HFFc6 (cell line): ENCODE measurements around the gene MFAP1. TPM values are rescaled to one million over a fixed set of nuclear protein-coding genes. Genes with fewer than 3 reads are reported as not detected.
A peak's percentile ranks its signal among the peaks of the same experiment; 100 is the strongest.

Experiments used
- DNase-seq: peaks from one replicate; pipeline ENCODE4 v3.0.0-alpha.2; 2018
- H3K27ac Mint-ChIP-seq: 2 replicates; pipeline ENCODE4 v1.8.0; 2020; ENCODE audit warnings: mild to moderate bottlenecking, mixed read lengths
- H3K27me3 Mint-ChIP-seq: 2 replicates; pipeline ENCODE4 v1.8.0; 2021; ENCODE audit warnings: mild to moderate bottlenecking, moderate library complexity, mixed read lengths; ENCODE audit not compliant: insufficient read depth
- H3K36me3 Mint-ChIP-seq: 2 replicates; pipeline ENCODE4 v1.8.0; 2021; ENCODE audit warnings: low read depth, mixed read lengths
- H3K4me1 Mint-ChIP-seq: 2 replicates; pipeline ENCODE4 v1.8.0; 2020; ENCODE audit warnings: low read depth, mixed read lengths
- H3K4me3 Mint-ChIP-seq: 2 replicates; pipeline ENCODE4 v1.8.0; 2020; ENCODE audit warnings: mild to moderate bottlenecking, moderate library complexity, mixed read lengths
- H3K9me3 Mint-ChIP-seq: 2 replicates; pipeline ENCODE4 v1.8.0; 2020; ENCODE audit warnings: mild to moderate bottlenecking, mixed read lengths
- CTCF ChIP-seq: fragments of 200-600 bp; sonication (generic); IDR thresholded peaks from 2 replicates; pipeline ENCODE4 v1.5.0; 2021; ENCODE audit warnings: antibody characterized with exemption, mild to moderate bottlenecking
- total RNA-seq, 6 experiments: library from RNA; stranded (reverse); fragmentation: NEBNext Ultra II Directional; extraction: Animal tissue kit (Norgen Biotek cat#: 25700); gene quantifications; 2 replicates in 1 of 6; 3 replicates in 5 of 6; pipeline ENCODE4 v1.2.3, GENCODE V29; 2021

MFAP1 gene
- total RNA-seq, 6 experiments from 2014 or later, result 25.3 to 30.4 (median 27.3) TPM

DNA sequence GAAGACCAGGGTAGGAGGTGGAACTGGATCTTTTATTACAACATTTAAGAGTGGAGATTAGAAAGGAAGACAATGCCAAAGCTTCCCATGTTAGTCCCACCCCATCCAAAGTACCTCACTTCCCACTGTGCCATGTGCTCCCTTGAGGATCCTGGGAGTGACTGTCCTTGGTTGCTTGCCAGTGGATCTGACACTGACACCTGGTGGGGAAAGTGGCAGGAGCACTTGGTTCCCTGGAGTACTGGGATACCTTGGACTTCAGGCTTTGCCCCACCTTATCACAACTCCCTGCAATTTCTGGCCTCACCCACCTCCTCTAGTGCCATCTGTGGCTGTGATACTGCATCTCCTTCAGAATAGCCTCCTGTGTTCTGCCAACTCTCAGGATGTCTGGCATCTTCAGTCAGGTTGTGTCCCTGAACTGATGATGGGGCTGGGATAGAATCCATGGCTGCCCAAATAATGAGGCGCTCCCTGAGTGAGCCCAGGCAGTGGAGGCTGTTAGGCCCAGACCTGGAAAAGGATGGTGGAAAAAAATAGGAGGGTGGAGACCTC lies 49.0 kb downstream of the MFAP1 start:
- Mint-ChIP-seq H3K9me3 (no peaks in the 10 kb centered on the region), H3K4me1 (peaks cover 15% of the 10 kb centered on the region), H3K4me3 (no peak overlapping the region), H3K27me3 (no peaks in the 10 kb centered on the region), H3K36me3 (peaks cover 16% of the 10 kb centered on the region; the same call in 1 of the 2 replicates), H3K27ac (peak overlapping the region; percentile 33; the same call in 1 of the 2 replicates)
- peak; percentile 74 for TF ChIP-seq CTCF
- peak; percentile 72 for DNase-seq

DNA sequence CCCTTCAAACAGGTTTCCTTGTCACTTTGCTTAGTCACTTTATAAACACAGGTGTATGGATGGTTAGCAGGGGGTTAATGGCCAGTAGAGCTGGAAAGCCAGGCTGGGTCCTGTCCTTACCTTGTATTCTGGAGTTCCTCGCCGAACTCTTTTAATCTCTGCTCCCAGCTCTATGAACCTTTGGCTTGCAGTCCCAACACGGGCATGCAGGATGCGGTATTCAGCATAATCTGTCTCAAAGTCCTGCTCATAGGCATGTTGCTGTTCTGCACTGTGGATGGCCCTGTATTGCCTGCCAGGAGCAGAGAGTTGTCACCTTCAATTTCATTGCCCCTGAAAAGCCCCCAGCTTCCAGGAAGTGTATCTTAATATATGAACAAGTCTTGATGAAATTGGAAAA lies 50.4 kb downstream of the MFAP1 start:
- peaks cover 24% of the 10 kb centered on the region; the same call in 1 of the 2 replicates for H3K36me3 Mint-ChIP-seq
- peaks cover 15% of the 10 kb centered on the region for H3K4me1 Mint-ChIP-seq
- no peaks in the 10 kb centered on the region for H3K27me3 Mint-ChIP-seq
- no peak overlapping the region for H3K4me3 Mint-ChIP-seq
- TF ChIP-seq CTCF, result no peak
- no peaks in the 10 kb centered on the region for H3K9me3 Mint-ChIP-seq
- no peak for DNase-seq
- H3K27ac Mint-ChIP-seq, result no peak overlapping the region

- Mint-ChIP-seq H3K4me3 (no peak overlapping the region), H3K36me3 (peaks cover 24% of the 10 kb centered on the region; the same call in 1 of the 2 replicates), H3K27ac (no peak overlapping the region), H3K4me1 (peaks cover 13% of the 10 kb centered on the region), H3K9me3 (no peaks in the 10 kb centered on the region), H3K27me3 (no peaks in the 10 kb centered on the region)
- TF ChIP-seq CTCF, result no peak
- DNase-seq, result no peak
Observed at GRCh38 chr15:43772624-43773023, 51.9 kb downstream of the MFAP1 start.

DNA sequence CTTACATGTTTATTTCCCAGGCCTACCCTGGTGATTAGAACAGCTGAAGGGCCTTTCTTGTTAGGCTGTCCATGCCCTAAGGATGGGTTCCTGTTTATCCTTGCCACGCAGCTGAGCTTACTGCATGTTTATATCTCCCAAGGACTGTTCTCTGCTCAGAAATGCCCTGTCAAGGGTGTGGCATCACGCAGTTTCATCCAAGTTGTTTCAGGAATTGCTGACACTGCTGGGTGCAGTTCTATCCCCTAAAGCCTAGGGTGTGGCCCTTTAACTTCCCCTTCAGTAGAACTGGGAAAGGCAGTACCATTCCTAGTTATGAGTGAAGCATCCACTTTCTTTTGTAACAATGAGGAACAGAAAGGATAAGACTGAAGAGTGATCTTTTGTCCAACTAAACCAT lies 52.7 kb downstream of the MFAP1 start:
- no peak overlapping the region for H3K27ac Mint-ChIP-seq
- no peaks in the 10 kb centered on the region for H3K27me3 Mint-ChIP-seq
- no peak for DNase-seq
- H3K36me3 Mint-ChIP-seq, result peaks cover 24% of the 10 kb centered on the region; the same call in 1 of the 2 replicates
- TF ChIP-seq CTCF, result no peak
- no peak overlapping the region for H3K4me3 Mint-ChIP-seq
- no peaks in the 10 kb centered on the region for H3K9me3 Mint-ChIP-seq
- peaks cover 9% of the 10 kb centered on the region; the same call in 1 of the 2 replicates for H3K4me1 Mint-ChIP-seq

- DNase-seq, result peak; percentile 49
- Mint-ChIP-seq H3K9me3 (no peaks in the 10 kb centered on the region), H3K4me3 (no peak overlapping the region), H3K27me3 (no peaks in the 10 kb centered on the region), H3K27ac (no peak overlapping the region), H3K36me3 (peaks cover 30% of the 10 kb centered on the region; the same call in 1 of the 2 replicates), H3K4me1 (no peaks in the 10 kb centered on the region)
- peak; percentile 87 for TF ChIP-seq CTCF
Observed at GRCh38 chr15:43769584-43770228, 54.8 kb downstream of the MFAP1 start.
